HK-2 (cell line): Measurements from ENCODE around the gene DCAF12.
"Not testable (repeated sequence)": the region's sequence is repeated elsewhere in the genome, so short reads cannot be mapped to it uniquely, and the experiment has no call there.

Experiments
- DNase-seq: peaks from one replicate; pipeline ENCODE4 v3.0.0-alpha.2; 2018; ENCODE audit not compliant: unreplicated experiment

Gene DCAF12

DNA sequence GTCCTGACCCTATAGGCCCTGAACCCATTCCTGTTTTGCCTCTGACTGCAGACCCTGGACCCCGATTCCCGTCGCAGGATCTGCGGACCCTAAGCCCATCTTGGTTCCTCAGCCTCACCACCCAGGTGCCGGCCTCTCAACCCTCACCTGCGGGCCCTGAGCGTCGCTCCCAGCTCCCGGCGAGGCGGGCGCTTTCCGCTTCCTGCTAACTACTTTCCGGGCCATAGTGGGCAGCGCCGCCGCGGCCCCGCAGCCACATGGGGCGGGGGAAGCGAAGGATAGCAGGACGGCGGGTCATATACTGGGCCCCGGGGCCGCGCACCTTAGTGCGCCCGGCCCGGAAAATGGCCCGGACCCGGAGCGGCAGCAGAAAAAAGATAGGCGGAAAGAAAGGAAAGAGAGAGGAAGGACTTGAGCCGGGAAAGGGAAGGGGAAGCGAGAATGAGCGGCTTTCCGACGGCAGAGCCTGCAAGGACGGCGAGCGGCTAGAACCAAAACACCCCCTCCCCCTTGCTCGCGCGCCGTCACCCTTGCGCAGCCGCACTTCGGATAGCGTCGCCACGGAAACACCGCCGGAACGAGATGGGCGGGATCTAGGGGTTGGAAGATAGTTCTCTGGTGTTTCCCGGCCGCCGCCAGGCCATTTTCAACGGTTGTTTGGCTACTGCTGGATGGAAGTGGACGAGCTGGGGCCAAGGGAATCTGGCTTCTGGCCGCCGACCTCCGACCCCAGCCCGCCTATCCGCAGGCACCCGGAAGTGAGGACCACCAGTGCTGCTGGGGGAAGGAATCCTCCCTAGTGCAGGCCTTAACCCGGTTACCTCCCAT is at the start of gene DCAF12:
Gene DCAF12, minus strand, starts transcription at position 492 of the 828 bp plus-strand sequence. Its CDS starts 267 bp downstream, at position 225.
- DNase-seq = peak; percentile 76

DNA sequence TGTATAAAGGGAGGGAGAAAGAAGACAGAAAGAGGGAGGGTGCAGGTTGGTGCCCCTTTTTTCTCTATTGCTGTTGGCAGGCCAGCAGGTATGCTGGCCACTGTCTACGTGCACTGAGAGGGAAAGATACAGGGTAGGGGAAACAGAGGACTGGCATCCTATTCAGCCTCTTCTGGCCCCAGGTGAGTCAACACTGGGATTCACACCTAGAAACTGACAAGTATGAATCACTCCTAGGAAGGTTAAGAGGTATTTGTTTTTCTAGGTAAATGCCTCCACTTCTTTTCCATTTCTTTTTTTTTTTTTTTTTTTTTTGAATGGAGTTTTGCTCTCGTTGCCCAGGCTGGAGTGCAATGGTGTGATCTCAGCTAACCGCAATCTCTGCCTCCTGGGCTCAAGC is 49.6 kb upstream of the DCAF12 start:
- DNase-seq = no peak

DNA sequence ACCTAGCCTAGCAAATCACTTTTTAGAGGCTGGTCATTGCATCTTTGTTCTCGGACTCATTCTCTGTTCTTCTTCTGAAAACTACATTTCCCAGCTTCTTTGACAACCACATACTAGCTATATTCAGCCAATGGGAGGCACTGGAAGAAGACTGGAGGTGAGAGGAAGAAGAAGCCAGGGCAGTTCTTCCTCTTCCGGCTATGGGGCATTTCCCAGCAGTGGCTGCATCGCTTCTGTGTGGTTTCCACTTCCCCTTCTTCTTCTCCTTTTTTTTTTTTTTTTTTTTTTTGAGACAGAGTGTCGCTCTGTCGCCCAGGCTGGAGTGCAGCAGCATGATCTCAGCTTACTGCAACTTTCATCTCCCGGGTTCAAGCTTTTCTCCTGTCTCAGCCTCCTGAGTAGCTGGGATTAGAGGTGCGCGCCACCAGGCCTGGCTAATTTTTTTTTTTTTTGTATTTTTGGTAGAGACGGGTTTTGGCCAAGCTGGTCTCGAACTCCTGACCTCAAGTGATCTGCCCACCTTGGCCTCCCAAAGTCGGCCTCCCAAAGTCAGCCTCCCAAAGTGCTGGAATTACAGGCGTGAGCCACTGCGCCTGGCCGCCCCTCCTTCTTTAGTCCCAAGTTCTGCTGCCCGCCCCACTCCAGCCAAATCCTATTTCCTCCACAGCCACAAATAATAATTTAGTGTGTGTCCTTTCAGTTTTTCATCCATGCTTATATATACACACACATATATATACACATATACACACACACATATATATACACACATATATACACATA is 45.4 kb upstream of the DCAF12 start:
- DNase-seq = no peak

DNA sequence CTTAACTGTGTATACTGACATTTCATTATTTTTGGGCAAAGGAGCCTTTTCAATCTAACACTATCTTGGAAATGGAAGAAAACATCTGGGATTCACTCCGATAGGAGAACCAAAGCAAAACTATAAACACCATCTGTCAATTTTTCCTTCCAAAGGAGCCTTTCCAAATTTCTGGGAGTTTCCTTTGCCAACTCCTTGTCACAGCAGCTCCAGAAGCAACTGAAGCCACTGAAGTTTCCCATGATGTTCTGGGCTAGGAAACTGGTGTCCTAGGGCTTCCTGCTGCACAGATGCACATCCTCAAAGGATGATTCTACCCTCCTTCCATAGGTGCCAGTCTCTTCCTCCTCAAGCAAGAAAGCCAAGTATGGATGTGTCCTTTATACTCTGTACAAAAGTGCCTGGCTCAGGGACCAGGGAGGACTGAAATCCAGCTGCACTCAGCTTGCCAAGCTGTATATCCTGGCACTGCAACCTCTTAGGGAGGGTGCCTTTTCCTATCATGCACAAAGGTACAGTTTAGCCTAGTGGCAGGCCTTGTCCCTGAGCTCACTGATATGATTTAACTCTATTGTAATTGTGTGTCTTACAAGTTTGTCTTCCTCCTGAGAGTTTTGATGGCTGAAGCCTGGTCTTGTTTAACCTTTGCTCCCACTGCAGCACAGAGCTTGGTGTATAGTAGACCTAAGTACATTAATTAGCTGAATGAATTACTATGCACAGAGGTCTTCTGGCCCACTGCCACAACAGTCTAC is 43.9 kb upstream of the DCAF12 start:
- no peak for DNase-seq

DNA sequence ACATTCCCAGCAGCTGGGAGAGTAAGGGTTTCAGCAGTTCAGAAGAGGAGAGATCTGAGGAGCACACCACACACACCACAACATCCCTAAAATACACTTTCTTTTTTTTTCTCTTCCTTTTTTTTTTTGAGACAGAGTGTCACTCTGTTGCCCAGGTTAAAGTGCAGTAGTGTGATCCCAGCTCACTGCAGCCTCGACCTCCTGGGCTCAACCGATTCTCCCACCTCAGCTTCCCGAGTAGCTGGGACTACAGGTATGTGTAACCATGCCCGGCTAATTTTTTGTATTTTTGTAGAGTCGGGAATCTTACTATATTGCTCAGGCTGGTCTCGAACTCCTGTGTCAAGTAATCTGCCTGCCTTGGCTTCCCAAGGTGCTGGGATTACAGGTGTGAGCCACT is 42.6 kb upstream of the DCAF12 start:
- no peak for DNase-seq

DNA sequence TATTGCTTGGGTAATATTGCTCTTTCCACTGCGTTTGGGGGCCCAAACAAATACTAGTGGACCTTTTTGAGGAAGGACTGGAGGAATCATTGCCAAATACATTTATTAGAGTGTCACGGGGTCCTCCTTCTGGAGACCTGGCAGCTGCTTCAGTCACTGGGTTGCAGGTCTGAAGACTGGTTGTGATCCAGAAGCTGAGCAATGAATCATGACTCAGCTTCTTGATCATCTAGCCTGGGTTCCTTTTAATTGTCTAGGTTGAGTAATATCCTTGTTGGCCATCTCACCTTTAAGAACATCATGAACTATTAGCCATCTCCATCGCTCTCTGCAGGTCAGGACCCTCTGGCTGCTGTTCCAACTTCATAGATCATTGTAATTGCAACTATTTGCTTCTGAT is 36.9 kb upstream of the DCAF12 start:
- no peak for DNase-seq

DNA sequence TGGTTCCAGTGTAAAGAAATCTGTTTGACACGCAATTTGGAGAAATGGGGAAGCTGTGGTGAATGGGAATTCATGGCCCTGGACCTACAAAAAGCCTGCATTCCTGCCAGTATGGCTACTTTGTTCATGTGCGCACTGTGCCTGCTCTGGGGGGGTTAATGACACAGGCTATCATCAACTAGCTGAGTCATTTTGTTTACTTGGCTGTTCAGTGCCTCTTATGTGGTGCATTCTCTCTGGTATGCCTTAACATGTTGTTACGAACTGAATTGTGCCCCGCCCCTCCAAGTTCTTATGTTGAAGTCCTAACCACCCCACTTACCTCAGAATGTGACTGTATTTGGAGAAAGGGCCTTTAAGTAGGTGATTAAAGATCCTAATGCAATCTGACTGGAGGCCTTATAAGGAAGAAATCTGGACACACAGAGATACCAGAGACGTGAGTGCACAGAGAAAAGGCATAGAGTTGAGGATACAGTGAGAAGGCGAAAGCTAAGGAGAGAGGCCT is 31.9 kb upstream of the DCAF12 start:
- no peak for DNase-seq

DNA sequence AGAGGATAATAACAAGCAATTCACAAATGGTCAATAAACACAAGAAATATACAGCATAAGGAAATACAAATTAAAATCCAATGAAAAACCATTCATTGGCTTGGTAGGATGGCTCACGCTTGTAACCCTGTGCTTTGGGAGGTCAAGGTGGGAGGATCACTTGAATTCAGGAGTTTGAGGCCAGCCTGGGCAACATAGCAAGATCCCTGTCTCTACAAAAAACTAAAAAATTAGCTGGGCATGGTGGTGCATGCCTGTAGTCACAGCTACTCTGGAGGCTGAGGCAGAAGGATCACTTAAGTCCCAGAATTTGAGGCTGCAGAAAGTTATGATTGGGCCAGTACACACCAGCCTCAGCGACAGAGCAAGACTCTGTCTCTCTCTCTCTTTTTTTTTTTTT is 31.4 kb upstream of the DCAF12 start:
- no peak for DNase-seq

DNA sequence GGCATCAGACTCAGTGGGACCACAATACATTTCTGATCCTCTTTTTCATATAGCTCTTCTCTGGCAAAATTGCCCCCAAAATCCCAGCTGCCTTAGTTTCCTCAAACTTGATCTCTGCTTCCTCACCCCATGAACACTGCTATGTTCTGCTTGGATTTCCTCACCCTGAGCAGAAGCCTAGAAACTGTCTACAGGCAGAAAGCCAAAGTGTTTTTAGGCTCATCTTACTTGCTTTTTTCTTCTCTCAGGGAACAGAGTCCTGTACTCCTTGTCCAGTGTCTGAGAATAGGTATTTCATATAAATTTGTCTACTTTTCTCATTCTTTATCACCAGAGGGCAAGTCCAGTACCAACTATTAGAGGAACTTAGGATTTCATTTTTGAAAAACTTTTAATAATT is 30.8 kb upstream of the DCAF12 start:
- no peak for DNase-seq

DNA sequence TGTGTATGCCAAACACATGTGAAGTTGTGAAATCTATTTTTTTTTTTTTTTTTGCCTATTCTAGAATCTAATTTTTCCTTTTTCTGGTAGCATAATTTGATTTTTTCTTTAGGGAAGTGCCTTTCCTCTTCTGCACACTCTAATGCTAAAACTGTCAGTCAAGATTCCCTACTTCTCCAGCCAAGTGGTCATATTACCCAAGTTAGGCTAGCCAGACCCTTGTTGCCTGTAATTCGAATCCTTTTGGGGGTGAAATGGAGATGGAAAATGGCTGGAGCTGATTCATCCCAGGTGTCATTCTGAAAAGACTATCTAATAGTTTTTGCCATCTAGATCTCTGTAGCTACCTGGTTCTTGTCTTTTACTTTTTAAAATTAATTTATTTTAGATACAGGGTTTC is 27.6 kb upstream of the DCAF12 start:
- no peak for DNase-seq

DNA sequence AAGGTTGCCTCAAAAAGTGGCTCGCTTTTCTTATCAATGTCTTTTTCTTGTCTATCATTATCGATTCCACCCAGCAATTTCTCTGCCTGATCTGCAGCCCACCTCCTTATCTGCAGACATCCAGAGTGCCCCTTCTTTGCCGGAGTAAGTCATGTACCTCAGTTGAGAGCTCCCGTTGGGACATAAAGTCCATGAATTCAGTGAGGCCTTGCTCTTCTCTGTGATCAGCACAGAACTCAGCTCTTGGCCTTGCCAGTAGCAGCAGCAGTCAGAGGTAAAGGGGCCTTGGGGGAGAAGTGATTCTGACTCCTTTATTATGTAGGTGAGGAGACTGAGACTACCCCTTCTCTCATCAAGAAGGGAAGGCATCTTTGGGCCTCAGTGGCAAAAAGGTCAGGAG is 24.9 kb upstream of the DCAF12 start:
- DNase-seq = no peak

DNA sequence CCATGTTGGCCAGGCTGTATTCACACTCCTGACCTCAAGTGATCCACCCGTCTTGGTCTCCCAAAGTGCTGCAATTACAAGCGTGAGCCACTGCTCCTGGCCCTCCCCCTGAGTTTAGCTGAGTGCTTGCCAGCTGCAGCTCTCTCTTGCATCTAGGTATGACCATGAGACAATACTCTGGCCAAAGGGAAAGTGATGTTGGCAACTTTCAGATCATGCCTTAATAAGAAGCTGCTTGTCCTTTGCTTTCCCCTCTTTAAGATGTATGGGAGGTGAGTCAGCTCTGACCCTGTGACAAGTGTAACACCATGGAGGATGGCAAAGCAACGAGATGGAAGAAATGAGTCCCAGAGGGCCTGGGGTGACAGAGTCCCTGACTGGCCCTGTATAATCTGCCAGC is 18.7 kb upstream of the DCAF12 start:
- DNase-seq = no peak

DNA sequence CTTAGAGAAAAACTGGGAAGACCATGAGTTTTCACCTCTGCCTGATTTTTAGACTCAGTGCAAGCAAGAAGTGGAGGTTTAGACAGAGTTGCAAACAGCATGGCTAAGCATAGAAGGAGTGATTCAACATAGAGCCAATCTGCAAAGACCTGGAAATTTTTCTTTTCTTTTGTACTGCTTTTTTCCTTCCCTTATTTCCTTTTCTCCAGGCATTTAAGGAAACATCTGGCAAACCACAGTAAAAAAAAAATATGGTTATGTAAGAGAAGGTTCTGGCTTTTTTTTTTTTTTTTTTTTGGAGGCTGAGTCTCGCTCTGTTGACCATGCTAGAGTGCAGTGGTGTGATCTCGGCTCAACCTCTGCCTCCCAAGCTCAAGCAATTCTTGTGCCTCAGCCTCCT is 16.6 kb upstream of the DCAF12 start:
- no peak for DNase-seq

DNA sequence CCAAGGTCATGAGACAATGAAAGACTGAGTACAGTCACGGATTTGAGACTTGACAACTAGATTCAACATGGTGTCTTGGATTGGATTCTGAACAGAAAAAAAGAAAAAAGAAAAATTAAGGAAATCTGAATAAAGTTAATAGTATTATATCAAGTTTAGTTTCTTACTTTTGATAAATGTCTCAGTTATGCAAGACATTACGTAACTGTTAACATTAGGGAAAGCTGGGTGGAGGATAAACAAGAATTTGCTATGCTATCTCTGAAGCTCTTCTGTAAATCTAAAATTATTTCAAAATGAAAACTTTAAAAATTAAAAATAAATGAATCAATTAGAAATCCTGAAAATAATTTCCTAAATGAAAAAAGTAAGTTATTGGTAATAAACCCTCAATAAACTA is 14.4 kb upstream of the DCAF12 start:
- DNase-seq = no peak

DNA sequence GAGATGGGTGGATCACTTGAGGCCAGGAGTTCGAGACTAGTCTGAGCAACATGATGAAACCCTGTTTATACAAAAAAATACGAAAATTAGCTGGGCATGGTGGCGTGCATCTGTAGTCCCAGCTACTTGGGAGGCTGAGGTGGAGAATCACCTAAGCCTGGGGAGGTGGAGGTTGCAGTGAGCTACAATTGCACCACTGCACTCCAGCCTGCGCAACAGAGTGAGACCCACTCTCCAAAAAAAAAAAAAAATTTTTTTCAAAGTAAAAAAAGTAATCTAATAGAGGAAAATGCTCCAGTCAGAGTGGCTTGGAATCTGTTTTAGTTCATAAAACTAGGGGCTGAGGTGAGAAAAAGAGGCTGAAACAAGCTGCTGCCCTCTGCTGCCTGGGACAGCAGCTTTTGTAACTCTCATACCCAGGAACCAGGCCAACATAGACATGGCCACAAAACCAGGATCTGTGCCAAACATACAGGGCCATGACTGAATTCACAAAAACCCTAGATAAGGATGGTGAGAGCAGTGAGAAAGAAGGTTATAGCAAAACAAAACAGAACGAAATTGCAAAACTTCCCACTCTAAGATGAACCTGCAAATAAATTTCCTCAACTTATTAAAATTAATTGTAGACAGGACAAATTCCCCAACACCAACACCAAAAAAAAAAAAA is 13.1 kb upstream of the DCAF12 start:
- no peak for DNase-seq

DNA sequence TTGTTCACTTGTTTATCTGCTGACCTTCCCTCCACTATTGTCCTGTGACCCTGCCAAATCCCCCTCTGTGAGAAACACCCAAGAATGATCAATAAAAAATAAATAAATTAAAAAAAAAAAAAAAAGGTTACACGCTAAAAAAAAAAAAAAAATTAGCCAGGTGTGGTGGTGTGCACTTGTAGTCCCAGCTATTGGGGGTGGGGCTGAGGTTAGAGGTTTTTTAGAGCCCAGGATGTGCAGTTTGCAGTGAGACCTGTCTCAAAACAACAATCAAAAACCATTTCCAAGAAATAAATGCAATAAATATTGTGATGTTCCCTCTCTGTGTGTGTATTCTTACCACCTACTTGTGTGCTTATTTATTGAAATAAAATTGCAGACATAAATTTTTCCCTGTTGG is 12.1 kb upstream of the DCAF12 start:
- DNase-seq = not testable (repeated sequence)

DNA sequence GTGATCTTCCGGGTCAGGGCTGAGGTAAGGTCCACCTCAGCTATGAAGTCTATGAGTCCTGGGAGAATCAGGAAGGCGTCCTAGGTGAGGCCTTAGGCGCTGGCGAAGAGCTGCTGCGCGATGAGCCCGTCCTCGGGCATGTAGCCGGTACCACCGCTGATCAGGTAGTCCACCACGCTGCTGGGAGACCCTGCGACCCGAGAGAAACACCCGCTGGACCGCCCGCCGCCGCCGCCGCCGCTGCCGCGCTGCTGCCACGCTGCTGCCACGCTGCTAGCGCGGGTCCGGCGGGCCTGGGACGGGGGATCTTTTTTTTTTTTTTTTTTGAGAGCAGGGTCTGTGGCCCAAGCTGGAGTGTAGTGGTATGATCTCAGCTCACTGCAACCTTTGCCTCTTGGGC is 8.0 kb upstream of the DCAF12 start:
- no peak for DNase-seq

DNA sequence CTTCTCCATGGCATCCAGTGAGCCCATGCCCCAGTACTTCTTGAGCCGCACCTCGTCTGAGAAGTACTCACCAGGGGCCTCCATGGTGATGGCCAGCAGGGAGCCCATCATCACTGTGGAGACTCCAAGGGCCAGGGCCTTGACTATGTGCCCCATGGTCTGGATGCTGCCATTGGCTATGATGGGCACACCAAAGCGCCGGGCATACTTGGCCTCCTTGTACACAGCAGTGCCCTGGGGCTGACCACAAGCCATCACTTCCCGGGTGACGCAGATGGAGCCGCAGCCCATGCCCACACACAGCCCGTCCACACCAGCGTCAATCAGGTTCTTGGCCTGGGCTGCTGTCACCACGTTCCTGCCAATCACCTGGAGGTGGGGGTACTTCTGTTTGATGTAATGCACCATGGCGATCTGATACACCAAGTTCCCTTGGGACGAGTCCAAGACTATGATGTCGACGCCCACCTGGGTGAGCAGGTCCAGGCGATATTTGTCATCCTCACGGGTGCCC is 7.0 kb upstream of the DCAF12 start:
- no peak for DNase-seq

DNA sequence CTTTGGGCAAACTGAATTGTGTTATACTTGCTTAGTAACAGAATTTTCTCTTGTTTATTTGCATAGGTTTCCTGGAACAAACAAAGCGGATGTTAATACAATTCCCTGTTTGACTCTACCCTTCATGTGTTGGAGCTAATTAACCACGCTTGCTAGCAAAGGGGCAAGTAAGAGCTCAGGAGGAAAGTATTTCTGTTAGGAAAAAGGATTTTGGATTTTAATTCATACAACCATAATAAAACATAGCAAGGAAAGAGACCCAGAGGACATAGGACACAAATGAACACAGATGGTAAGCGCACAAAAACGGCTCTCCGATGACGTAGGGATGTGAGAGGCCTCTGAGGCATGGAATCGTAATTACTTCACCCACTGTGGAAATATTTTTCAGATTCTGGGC is 5.1 kb upstream of the DCAF12 start:
- no peak for DNase-seq

DNA sequence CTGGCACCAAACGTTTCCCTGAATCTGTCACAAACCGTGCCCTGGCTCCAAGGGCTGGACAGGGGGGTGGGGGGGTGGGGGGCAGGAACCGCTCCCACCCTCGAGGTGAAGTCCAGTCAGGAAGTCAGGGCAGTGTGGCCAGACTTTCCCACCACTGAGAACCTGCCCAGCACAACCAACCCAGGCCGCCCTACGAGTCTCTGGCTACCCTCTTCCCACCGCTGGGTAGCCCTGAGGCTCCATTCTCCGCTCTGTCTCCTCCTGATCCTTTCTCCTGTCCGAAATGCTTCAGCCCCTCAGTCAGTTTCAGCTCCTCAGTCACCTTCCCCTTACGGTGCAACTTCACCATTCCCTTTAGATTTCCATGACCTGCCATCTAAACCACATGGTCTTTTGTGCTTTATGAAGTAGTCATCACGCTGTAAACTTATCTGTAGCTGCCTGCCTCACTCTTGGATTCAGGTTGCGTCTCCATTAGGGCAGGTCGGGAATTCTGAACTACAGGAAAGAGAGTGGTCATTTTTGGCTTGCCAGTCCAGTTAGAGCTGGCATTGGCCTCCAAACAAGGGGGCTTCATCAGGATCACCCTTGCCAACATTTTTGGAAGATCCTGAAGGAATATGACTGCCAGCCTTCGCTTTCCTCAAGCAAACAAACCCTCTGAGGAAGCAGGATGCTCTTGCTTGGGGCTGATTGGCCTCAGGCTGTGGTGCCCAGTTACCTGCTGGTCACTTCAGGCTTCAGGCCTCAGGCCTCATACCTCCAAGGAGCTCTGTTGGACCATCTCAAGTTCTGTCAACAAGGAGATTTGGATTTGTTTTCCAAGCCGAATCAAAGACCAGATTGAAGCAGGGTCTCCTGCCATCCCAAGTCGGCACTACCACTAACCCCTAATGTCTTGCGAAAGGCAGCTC is 794 bp upstream of the DCAF12 start:
- DNase-seq = no peak
